ENCODE results near the gene SUSD3.

DNA sequence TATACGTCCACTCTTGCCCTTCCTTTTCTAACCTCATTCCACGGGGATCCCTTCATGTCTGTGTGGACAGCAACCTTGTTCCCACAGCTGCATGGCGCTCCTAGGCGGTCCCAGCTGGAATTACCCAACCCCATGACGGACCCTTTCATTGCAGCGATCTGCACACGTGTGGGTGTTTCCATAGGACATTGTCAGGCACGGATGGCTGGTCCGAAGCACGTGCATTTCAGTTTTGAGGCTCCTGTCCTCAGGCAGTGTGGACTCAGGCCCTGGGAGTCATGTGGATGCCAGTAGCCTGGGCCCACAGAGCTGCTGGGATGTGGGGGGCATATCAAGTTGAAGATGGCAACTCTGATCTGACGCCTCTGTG lies 52.5 kb downstream of the SUSD3 start:
- TF ChIP-seq CTCF (IDR thresholded peaks at IDR 0.05) (no peak), EP300 (IDR thresholded peaks at IDR 0.05) (no peak), POLR2A (IDR thresholded peaks at IDR 0.05) (no peak)
